CMK (cell line): ENCODE measurements around the gene TMEM247.
"Not testable (repeated sequence)": the region's sequence is repeated elsewhere in the genome, so short reads cannot be mapped to it uniquely, and the experiment has no call there.

ENCODE experiments used
- DNase-seq: peaks from one replicate; pipeline ENCODE4 v3.0.0-alpha.2; 2010; ENCODE audit warnings: low read depth

The TMEM247 gene

DNA sequence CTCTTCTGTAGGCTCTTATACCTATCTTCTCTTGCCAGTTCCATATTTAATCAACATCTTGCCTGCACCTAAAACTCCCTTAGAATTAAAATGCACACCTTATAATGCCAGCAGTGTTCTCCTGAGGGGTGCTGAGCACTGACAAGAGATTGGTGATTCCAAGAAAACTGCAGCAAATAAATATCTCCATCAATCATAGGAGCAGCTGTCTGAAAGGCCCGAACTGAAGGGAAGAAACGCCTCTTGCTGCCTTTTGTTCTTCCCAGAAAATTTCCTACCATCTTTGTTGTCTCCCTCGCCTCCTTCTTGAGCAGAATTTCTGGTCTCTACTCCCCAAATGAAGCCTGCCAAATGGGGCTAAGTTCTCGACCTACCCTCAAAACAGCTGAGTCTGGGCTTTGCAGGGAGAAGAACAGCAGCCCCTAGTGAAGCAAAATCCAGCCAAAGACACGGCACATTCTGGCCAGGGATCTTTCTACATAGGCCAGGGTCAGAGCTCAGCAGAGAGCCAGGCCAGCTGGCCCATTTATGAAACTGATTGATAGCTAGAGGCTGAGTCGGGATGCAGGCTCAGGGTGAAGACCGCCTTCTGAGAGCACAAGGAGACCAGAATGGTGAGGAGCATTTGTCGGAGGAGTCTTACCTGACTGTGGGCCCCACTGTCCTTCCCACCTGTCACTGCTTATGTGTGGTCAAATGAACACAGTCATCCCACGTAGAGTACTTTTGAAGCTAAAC is 20.4 kb upstream of the TMEM247 start:
- DNase-seq, result no peak

- DNase-seq, result no peak
These were observed 19.7 kb upstream of the TMEM247 start for GRCh38 chr2:46459694-46460093.

DNA sequence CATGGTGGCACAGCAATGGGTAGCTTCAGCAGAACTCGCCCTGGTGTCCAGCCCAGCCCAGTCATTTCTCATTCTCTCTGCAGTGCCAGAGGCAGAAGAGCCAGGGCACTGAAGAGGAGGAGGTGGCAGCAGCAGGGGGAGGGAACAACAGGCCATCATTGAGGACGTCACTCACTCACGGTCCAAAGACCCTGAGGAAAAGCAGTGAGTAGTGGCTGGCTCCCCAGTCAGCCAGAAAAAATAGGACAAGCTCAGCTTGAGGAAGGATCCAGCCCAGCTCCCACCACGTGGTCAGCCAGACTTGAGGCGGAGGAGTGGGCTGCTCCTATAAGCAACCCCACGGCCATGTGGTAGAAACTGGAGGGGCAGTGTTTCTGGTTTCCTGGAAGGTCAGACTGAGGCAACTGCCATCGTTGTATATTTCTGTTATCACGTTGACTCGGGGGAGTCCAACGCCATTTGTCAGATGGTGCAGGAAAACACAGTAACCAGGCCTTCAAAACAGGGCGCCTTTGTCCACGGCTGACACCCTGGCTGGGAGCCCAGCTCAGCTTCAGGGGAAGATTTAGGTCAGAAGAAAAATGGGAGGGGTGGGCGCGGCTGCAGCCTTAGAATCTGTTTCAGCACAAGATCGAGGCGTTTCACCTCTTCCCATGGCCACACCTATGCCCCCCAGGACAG is 19.0 kb upstream of the TMEM247 start:
- DNase-seq, result no peak

GRCh38 chr2:46461011-46461674 is 18.2 kb upstream of the TMEM247 start:
- peak; percentile 47 for DNase-seq

GRCh38 chr2:46461709-46462171 is 17.6 kb upstream of the TMEM247 start:
- DNase-seq, result peak; percentile 17

DNA sequence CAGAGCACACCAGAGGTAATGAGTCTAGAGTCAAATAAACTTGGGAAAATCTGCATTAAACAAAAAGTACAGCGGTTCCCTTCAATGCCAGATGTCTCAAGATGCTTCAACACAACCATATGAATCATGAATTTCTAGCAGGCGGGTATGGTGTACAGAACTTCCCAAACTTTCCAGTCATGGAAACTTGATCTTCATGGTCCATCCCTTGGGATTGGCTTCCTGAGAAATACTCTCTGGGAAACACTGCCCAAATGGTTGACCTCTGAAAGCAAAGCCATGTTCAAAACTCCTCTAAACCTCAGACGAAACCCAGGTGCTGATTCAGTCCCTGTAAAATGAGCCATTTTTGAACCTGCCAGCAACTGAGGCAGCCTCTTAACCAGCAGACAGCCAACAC is 16.4 kb upstream of the TMEM247 start:
- no peak for DNase-seq

DNA sequence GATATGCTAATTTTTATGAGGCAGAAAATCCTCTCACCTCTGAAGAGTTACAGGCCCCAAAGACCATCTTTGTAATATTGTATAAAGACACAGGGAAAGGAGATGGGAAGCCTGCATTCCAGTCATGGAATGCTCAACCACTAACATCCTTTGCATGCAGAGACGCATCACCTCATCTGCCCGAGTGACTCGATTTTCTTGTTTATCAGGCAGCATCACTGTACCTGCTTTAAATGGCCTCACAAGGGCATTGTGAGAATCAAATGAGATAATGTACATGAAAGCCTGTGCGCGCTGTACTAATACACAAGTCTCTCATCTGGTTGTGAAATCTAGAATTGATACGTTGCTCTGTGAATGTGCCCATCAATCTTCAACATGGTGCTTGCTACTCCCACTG is 10.2 kb upstream of the TMEM247 start:
- no peak for DNase-seq

DNA sequence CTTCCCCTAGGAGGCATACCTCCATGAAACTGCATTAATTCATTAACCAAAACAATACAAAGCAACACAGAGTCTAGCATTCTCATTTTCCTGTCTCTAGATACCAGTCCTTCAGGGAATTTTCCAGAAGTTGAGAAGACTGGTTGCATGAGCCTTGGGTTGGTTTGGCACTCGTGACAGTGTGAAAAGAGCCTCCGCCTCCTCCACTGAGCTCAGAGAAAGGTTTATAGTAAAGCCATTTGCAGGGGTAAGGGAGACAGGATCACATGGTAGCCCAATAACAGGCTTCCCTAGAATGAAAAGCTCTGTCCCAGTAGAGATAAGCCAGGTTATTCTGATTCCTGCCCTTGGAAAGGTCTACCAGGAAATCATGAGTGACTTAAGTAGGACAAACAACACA is 9.7 kb upstream of the TMEM247 start:
- no peak for DNase-seq

- DNase-seq, result no peak
These were observed 9.2 kb upstream of the TMEM247 start for GRCh38 chr2:46470114-46470628.

- no peak for DNase-seq
These were observed 8.3 kb upstream of the TMEM247 start for GRCh38 chr2:46471019-46471583.

- no peak for DNase-seq
These were observed 7.7 kb upstream of the TMEM247 start for GRCh38 chr2:46471697-46472096.

- DNase-seq, result not testable (repeated sequence)
These were observed 7.2 kb upstream of the TMEM247 start for GRCh38 chr2:46472165-46472564.

DNA sequence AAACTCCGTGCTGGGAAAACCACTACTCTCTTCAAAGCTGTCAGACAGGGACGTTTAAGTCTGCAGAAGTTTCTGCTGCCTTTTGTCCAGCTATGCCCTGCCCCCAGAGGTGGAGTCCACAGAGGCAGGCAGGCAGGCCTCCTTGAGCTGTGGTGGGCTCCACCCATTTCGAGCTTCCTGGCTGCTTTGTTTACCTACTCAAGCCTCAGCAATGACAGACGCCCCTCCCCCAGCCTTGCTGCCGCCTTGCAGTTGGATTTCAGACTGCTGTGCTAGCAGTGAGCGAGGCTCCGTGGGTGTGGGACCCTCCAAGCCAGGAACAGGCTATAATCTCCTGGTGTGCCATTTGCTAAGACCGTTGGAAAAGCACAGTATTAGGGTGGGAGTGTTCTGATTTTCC is 1.9 kb upstream of the TMEM247 start:
- not testable (repeated sequence) for DNase-seq

DNA sequence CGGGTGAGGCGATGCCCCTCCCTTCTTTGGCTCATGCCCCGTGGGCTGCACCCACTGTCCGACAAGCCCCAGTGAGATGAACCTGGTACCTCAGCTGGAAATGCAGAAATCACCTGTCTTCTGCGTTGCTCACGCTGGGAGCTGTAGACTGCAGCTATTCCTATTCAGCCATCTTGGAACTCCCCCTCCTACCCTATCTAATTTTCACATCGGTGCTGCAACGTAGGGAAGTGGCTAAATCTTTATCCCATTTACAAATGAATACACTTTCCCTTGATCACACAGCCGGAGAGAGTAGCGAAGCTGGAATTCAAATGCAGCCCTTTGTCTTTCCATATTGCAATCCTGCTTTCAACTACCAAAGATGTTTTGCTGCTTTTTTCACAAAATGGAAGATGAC is 1.4 kb upstream of the TMEM247 start:
- no peak for DNase-seq

GRCh38 chr2:46480562-46480961 is 1.2 kb downstream of the TMEM247 start:
- DNase-seq, result no peak

DNA sequence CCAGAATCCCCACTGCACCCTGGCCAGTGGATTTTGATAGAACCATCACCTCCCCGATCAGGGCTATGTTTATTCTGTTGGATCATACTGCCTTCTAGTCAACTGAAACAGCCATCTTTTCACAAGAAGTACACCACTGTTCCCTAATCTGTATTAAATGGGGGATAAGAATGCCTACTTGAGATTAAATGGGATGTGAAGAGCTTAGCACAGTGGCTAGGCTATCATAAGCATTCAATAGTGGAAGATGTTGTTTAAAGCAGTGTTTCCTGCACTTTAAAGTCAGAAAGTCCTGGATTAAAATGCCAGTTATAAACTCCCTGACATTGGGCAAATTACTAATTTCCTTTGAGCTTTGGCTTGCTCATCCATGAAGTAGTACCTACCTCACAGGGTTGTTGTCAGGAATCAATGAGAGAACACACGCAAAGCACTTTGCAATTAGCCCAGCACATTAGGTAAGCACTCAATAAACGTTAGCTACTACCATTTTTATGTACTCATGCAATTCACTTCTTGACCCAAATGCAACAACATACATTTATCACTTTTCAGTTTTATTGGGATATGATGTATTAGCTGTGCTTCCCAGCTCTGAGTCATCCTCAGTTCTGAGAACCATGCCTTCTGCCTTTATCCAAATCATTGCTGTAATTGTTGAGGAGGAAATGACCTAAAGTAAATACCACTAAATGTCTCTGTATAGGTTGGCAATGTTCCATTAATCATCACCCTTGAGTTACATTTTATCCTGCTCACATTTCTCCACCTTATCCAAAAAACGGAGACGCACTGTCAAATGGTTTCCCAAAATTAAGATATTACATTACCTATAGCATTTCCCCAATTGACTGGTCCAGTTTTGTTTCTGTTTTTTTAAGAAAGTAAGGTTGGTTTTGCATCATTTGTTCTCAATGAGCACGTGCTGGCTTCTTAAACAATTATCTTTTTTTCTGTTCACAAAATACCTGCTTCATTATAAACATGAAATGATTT is 2.1 kb downstream of the TMEM247 start:
- DNase-seq, result no peak

- DNase-seq, result no peak
These were observed 3.1 kb downstream of the TMEM247 start for GRCh38 chr2:46482490-46482889.

DNA sequence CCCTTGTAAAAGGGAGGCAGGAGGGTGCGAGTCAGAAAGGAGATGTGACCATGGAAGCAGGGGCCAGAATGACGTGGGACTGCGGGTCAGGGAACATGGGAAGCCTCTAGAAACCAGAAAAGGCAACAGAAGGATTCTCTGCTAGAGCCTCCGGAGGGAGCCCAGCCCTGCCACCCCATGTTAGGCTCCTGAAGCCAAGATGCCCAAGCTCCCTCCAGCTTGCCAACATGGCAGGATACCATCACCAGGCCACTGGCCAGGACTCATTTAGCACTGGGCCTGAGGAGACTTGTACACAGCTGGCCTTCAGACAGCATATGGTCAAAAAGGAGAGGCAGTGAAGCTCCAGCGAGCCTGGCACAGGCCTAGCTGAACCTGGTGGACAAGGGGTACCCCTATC is 5.6 kb downstream of the TMEM247 start:
- no peak for DNase-seq

DNA sequence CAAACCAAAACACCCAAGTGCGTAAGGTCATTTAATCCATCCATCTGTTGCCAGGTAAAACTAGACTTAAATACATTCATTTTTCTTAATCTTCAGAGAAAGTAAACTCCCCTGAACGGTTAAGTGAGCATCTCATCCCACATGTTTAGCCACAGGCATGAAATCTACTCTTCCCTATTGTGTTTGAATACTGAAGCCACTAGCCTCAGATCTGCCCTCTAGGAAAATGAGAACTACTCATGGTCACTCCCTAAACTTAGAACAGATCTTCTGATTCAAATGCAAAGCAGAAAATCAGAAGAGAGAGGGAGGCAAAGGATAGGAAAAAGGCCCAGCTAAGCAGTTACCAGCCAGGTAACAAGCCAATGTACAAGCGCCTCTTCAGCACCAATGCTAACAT is 7.1 kb downstream of the TMEM247 start:
- no peak for DNase-seq

GRCh38 chr2:46487667-46488335 is 8.4 kb downstream of the TMEM247 start:
- no peak for DNase-seq

DNA sequence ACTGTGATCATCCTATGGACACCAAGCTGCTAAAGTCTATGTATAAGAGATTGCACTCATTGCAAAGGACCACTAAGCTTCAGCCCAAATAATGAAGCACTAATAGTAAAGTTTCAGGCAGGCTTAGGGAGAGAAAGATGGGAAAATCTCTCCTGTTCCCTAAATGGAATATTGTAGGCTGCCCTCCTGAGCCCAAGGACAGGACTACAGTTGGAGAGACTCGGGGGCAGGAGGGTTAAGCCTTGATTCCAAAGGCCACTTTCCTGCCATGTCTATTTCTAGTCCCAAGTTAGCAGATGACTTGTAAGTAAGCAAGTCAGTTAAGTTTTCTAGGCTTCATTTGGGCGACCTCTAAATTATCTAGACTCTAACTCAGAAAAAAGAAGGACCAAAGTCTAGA is 9.0 kb downstream of the TMEM247 start:
- DNase-seq, result no peak
